A673 (cell line): ENCODE measurements around the gene FHL2.

Experiments used
- EZH2 ChIP-seq: fragments of 200-600 bp; sonication (generic); IDR thresholded peaks from 2 replicates; pipeline ENCODE4 v1.6.1; 2017; ENCODE audit warnings: borderline replicate concordance, low read depth, mild to moderate bottlenecking, mixed read lengths, antibody characterized with exemption, low read length; ENCODE audit not compliant: poor library complexity, severe bottlenecking
- TF ChIP-seq, protein P1 (sequence below): fragments of 300-800, 200-600 bp; sonication (generic); conservative IDR thresholded peaks from 2 replicates; pipeline ENCODE4 v1.5.1; 2017; ENCODE audit warnings: low read depth, mild to moderate bottlenecking, antibody characterized with exemption, low read length, moderate library complexity, mixed read lengths

DNA sequence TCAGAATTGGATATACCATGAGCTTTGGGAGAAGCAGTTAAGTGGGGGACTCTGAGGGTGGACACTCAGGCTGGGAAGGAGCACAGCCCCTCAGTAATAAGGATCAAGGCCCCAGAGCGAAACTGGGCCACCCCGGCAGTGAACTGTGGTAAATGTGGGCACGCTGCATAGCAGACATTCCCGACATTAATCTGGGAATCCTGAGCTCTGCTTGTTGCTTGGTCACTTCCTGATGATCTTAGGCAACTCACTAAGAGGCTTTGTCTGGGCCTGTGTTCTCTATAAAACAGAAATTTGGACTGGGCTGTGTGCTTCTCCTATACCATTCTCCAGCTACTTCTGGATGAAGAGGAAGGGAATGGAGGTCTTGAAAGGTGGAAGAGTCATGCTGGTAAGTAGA lies 74.1 kb downstream of the FHL2 start:
- TF ChIP-seq, protein P1, sequence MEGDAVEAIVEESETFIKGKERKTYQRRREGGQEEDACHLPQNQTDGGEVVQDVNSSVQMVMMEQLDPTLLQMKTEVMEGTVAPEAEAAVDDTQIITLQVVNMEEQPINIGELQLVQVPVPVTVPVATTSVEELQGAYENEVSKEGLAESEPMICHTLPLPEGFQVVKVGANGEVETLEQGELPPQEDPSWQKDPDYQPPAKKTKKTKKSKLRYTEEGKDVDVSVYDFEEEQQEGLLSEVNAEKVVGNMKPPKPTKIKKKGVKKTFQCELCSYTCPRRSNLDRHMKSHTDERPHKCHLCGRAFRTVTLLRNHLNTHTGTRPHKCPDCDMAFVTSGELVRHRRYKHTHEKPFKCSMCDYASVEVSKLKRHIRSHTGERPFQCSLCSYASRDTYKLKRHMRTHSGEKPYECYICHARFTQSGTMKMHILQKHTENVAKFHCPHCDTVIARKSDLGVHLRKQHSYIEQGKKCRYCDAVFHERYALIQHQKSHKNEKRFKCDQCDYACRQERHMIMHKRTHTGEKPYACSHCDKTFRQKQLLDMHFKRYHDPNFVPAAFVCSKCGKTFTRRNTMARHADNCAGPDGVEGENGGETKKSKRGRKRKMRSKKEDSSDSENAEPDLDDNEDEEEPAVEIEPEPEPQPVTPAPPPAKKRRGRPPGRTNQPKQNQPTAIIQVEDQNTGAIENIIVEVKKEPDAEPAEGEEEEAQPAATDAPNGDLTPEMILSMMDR: no peak
- TF ChIP-seq EZH2: no peak
